Activated CD4-positive, CD25-positive, alpha-beta regulatory T cell treated with anti-CD3 and anti-CD28 coated beads, Interleukin-2, amount 50 U/mL, for 24 hours (primary cell): ENCODE measurements around the gene NCAM1.

ENCODE experiments used
- ATAC-seq, 2 donors: fragments of 150-1000 bp; cut with Tn5 transposase; one replicate each; pipeline ENCODE4 v1.10.0; 2021; ENCODE audit warnings: mild to moderate bottlenecking in 1 of 2, moderate library complexity in 1 of 2

The NCAM1 gene

GRCh38 chr11:113134626-113135025 lies 173.4 kb downstream of the NCAM1 start:
- no peak for ATAC-seq

- no peak for ATAC-seq
Measured at GRCh38 chr11:113137713-113138529, 176.7 kb downstream of the NCAM1 start.

GRCh38 chr11:113138731-113139130 lies 177.5 kb downstream of the NCAM1 start:
- no peak for ATAC-seq

GRCh38 chr11:113141010-113141409 lies 179.8 kb downstream of the NCAM1 start:
- ATAC-seq, result no peak

GRCh38 chr11:113142508-113142907 lies 181.3 kb downstream of the NCAM1 start:
- no peak for ATAC-seq

GRCh38 chr11:113147249-113147648 lies 186.0 kb downstream of the NCAM1 start:
- ATAC-seq, result no peak

- no peak for ATAC-seq
Measured at GRCh38 chr11:113148076-113148475, 186.9 kb downstream of the NCAM1 start.

- no peak for ATAC-seq
Measured at GRCh38 chr11:113148652-113149051, 187.4 kb downstream of the NCAM1 start.

GRCh38 chr11:113151521-113151920 lies 190.3 kb downstream of the NCAM1 start:
- ATAC-seq, result no peak

GRCh38 chr11:113152500-113152899 lies 191.3 kb downstream of the NCAM1 start:
- ATAC-seq, result no peak

GRCh38 chr11:113153847-113154246 lies 192.6 kb downstream of the NCAM1 start:
- ATAC-seq, result no peak

- ATAC-seq, result no peak
Measured at GRCh38 chr11:113159988-113160807, 199.0 kb downstream of the NCAM1 start.

- ATAC-seq, result no peak
Measured at GRCh38 chr11:113160808-113161124, 199.5 kb downstream of the NCAM1 start.

GRCh38 chr11:113161711-113162591 lies 200.7 kb downstream of the NCAM1 start:
- no peak for ATAC-seq

GRCh38 chr11:113162592-113162962 lies 201.4 kb downstream of the NCAM1 start:
- ATAC-seq, result no peak

- ATAC-seq, result no peak
Measured at GRCh38 chr11:113163291-113164030, 202.2 kb downstream of the NCAM1 start.

- no peak for ATAC-seq
Measured at GRCh38 chr11:113166280-113166679, 205.1 kb downstream of the NCAM1 start.

GRCh38 chr11:113167599-113167998 lies 206.4 kb downstream of the NCAM1 start:
- no peak for ATAC-seq

GRCh38 chr11:113168354-113169342 lies 207.4 kb downstream of the NCAM1 start:
- ATAC-seq, result no peak

- ATAC-seq, result no peak
Measured at GRCh38 chr11:113172382-113172951, 211.2 kb downstream of the NCAM1 start.

- no peak for ATAC-seq
Measured at GRCh38 chr11:113173126-113173525, 211.9 kb downstream of the NCAM1 start.
